ENCODE results near the gene TMEFF1.
"Not testable (repeated sequence)": the region's sequence is repeated elsewhere in the genome, so short reads cannot be mapped to it uniquely, and the experiment has no call there.

Gene TMEFF1

GRCh38 chr9:100492952-100493351 lies 20.0 kb downstream of the TMEFF1 start:
- DNase-seq (ENCODE audit: low spot score): no peak

- DNase-seq (ENCODE audit: low spot score): no peak
Observed at GRCh38 chr9:100498592-100498991, 25.6 kb downstream of the TMEFF1 start.

- no peak for DNase-seq (ENCODE audit: low spot score)
Observed at GRCh38 chr9:100499460-100499859, 26.5 kb downstream of the TMEFF1 start.

GRCh38 chr9:100499866-100500265 lies 26.9 kb downstream of the TMEFF1 start:
- DNase-seq (ENCODE audit: low spot score): no peak

DNA sequence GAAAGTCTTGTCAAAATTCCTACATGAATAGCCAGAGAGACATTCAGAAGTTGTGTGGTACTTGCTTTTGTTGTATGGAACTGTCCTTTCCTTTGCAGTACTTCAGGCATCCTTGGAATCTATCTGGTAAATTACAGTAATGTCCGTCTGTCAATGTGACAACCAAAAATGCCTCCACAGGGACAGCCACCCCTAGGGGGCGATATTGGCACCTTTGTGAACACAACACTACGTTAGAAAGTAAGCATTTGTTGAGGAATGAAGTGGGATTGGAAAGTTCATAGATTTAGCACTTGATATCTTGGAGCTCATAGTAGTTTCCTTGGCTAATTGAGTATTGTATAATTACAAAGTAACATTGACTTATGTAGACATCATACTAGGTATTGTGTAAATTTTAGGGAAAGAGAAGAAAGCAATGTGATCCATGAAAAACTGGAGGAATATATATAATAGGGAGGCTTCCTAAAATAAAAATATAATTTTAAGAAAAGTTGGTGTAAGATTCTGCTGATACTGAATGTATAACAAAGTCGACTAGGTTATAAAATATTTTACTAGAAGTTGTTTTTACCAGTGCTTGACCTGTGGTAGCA lies 32.7 kb downstream of the TMEFF1 start:
- peak; percentile 59 for DNase-seq (ENCODE audit: low spot score)

- not testable (repeated sequence) for DNase-seq (ENCODE audit: low spot score)
Observed at GRCh38 chr9:100507350-100507749, 34.4 kb downstream of the TMEFF1 start.

DNA sequence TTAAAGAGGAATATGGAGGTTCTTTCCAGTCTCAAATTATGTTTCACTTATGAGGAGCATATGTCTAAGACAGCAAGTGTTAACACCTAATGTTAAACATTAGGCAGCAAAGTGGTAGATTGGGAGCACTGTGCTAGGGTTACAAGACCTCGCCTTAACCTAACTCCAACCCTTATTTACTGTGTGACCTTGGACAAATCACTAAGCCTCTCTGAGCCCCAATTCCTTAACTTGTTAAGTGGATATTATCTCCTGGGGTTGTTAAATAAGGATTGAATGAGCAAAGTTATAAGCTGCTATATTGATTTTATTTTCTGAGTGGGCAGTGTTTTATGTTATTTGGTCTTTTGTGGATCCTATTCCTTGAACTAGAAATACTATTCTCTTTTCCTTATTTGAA lies 38.3 kb downstream of the TMEFF1 start:
- no peak for DNase-seq (ENCODE audit: low spot score)

DNA sequence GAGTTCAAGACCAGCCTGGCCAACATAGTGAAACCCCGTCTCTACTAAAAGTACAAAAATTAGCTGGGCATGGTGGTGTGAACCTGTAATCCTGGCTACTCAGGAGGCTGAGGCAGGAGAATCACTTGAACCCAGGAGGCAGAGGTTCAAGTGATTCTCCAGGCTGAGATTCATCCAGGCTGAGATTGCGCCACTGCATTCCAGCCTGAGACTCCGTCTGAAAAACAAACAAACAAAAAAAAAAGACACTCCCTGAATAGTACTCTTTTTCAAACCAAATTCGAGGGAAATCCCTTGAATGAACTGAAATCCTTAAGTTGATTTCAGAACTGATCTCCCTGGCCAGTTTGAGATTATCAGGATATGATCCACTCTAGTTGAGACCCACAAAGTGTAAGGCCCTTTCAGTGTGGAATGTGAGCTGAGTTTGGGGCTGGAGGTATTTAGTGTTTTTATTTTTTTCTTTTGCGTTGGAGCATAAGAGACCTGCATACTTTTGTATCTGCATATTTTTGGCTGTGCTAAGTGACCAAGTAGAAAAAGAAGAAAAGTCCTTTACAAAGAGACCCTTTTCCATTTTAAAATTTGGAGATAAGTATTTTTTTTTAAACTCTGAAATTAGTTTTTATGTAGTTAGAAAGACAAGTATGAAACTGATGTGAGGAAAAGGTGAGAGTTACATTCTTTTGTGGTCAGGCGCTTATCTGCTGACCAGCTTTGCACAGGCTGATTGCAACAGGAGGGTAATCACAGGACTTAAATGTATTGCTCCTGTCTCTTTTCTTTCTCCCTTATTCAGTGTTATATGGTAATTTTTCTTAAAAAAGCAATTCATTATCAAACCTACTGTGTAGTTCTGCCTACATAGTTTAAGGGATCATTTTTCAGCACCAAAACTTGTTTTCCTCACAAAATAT lies 42.9 kb downstream of the TMEFF1 start:
- DNase-seq (ENCODE audit: low spot score): no peak

DNA sequence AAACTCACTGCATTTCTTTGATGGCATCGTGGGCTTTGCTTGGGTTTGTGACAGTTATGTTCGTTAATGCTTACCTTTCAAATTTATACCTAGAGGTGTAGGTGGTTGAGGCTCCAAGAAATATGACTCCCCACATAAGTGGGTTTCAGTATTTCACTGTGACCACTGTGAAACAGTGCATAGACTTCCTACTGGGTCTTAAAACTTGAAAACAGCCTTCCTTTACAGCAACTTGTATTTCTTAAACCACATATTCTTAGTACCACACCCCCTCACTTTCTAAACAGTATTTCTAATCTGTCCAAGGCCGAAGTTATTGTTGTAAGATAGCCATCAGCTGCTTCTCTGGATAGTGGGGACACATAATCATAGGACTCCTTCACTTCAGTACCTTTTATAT lies 48.3 kb downstream of the TMEFF1 start:
- no peak for DNase-seq (ENCODE audit: low spot score)

- no peak for DNase-seq (ENCODE audit: low spot score)
Observed at GRCh38 chr9:100525563-100525962, 52.6 kb downstream of the TMEFF1 start.

GRCh38 chr9:100527180-100527794 lies 54.3 kb downstream of the TMEFF1 start:
- not testable (repeated sequence) for DNase-seq (ENCODE audit: low spot score)

DNA sequence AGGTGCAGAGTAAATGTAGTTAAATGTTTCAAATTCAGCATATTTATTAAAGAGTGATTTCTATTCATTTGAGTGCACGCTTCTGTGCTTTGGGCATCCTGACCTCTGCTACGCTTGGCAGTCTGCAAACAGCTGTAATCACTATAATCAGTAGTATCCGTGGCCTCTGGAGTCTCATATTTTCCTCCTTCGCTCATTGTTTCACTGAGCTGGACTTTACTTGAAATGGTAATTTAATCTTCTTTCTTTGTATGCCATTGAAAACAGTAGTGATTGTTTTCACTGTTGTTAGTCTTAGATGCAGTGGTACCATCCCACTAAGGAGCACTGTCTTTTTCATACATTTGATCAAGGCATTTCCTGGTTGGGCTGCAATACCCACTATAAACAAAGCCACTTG lies 61.5 kb downstream of the TMEFF1 start:
- DNase-seq (ENCODE audit: low spot score): no peak

DNA sequence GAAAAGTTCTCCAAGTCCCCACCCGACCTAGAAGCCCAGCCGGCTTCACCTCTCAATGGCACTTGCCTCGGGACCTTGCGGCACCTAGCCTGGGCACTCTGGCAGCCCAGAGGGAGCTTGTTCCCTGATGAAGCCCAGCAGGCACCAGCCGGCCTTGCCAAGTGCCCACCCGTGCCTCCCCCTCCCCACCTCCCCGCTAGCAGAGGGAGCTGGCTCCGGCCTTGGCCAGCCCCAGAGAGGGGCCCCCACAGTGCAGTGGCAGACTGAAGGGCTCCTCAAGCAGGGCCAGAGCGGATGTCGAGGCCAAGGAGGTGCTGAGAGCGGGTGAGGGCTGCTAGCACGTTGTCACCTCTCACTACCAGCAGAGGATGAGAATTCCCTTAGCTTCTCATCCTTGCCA lies 67.4 kb downstream of the TMEFF1 start:
- DNase-seq (ENCODE audit: low spot score): no peak

- DNase-seq (ENCODE audit: low spot score): peak; percentile 83
Observed at GRCh38 chr9:100549048-100549447, 76.1 kb downstream of the TMEFF1 start.

DNA sequence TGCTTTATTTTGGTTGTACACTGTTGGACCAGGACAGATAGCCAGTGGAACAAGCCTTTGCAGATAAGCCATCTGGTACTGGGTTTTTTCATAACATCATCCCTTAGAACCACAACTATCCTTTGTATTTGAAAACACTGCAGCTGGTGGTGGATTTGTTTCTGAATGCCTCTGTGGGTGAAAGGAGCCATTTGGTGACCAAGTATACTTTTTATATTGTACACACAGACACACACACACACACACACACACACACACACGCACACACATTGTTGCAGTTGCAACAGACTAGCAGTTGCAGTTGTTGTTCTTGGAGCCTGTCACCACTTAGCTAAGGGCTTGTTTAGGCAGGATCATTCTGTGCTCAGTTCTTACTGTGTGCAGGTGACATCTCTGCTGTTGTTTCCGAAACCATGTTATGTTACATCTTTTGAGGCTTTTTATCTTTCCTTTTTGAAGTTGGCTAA lies 82.0 kb downstream of the TMEFF1 start:
- DNase-seq (ENCODE audit: low spot score): no peak

GRCh38 chr9:100555471-100555870 lies 82.5 kb downstream of the TMEFF1 start:
- no peak for DNase-seq (ENCODE audit: low spot score)

GRCh38 chr9:100557053-100557452 lies 84.1 kb downstream of the TMEFF1 start:
- no peak for DNase-seq (ENCODE audit: low spot score)

DNA sequence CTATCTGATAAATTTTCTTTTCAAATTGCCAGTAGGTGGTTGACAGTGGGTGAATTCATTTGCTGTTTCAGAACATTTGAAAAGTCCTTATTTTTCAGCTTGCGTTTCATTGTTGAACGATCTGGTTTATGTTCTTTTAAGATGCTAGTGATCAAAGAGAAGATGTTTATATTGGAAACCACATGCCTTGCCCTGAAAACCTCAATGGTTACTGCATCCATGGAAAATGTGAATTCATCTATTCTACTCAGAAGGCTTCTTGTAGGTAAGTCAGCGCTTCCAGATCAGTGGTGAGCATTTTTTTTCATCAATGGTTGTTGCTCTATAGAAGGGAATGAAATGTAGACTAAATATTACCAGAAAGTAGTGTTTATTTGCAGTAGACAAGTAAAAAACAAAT lies 88.3 kb downstream of the TMEFF1 start:
- DNase-seq (ENCODE audit: low spot score): no peak

DNA sequence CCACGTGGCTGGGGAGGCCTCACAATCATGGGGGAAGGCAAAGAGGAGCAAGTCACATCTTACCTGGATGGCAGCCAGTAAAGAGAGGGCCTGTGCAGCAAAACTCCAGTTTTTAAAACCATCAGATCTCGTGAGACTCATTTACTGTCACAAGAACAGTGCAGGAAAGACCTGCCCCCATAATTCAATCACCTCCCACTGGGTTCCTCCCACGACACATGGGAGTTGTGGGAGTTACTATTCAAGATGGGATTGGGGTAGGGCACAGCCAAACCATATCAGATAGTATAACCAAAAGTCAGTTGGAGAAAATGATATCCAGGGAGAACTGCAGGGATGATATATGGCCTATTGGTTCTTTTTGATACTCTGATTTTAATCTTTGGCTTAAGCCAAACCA lies 94.9 kb downstream of the TMEFF1 start:
- DNase-seq (ENCODE audit: low spot score): no peak

- no peak for DNase-seq (ENCODE audit: low spot score)
Observed at GRCh38 chr9:100573655-100574260, 100.8 kb downstream of the TMEFF1 start.

DNA sequence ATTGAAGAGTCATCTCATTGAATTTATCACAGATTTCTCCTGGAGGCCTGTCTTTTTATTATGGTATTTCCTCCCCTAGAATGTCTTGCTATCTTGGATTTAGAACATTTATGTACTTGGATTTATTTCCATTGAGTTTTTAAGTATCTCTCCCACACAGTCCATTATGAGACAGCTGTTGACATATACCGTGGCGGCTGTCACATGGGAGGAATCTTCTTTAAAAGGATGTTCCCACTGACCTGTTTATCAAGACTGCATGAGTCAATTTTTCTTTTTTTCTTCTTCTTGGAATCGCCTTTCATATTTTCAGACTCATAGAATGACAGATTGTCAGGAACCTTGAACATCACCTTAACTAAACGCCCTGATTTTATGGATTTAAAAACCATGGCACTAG lies 102.1 kb downstream of the TMEFF1 start:
- DNase-seq (ENCODE audit: low spot score): no peak

GRCh38 chr9:100575765-100576386 lies 102.9 kb downstream of the TMEFF1 start:
- no peak for DNase-seq (ENCODE audit: low spot score)

Measured in kidney capillary endothelial cell (primary cell).